Spleen (tissue), 7 donors: Measurements from ENCODE around the gene SLC10A3.

Experiments used
- CTCF ChIP-seq, 11 experiments: fragments of 200-600 bp in 7 of 11; fragments of 450-650 bp in 4 of 11; sonication (generic) in 4 of 11; IDR thresholded peaks in 8 of 11; conservative IDR thresholded peaks in 3 of 11; 1 replicate in 7 of 11; 2 replicates in 4 of 11; pipeline versions ENCODE4 v1.4.0 to v1.8.0; 2016 to 2021; ENCODE audit warnings: antibody characterized with exemption in 11 of 11, inconsistent platforms in 4 of 11, mild to moderate bottlenecking in 1 of 11
- POLR2AphosphoS5 ChIP-seq, 3 donors: sonication (generic); formaldehyde crosslinking; IDR thresholded peaks; one replicate each; pipeline ENCODE4 v1.5.1; 2017; ENCODE audit warnings: antibody characterized with exemption in 3 of 3
- donor health status: DM: no; HTN: no; CAD: no; lungs with moderate emphysema.
- donor health status: DM: no; HTN: no; CAD: no.
- donor health status: DM: no; HTN: no; CAD: no.

GRCh38 chrX:154464806-154465365, 25.5 kb downstream of the SLC10A3 start:
- no peak for TF ChIP-seq CTCF (IDR thresholded peaks at IDR 0.05 in 8 of 11, conservative IDR thresholded peaks at IDR 0.05 in 3 of 11)
- no peak for TF ChIP-seq POLR2AphosphoS5 (IDR thresholded peaks at IDR 0.05)
